HG03066 (cell line): ENCODE results near the gene TRAPPC14.
"Not testable (repeated sequence)": the region's sequence is repeated elsewhere in the genome, so short reads cannot be mapped to it uniquely, and the experiment has no call there.

Source experiments
- ATAC-seq: cut with Tn5 transposase; IDR thresholded peaks from one replicate; pipeline ENCODE4 v1.9.1; 2021; ENCODE audit warnings: low read depth; ENCODE audit not compliant: unreplicated experiment

Gene TRAPPC14, protein sequence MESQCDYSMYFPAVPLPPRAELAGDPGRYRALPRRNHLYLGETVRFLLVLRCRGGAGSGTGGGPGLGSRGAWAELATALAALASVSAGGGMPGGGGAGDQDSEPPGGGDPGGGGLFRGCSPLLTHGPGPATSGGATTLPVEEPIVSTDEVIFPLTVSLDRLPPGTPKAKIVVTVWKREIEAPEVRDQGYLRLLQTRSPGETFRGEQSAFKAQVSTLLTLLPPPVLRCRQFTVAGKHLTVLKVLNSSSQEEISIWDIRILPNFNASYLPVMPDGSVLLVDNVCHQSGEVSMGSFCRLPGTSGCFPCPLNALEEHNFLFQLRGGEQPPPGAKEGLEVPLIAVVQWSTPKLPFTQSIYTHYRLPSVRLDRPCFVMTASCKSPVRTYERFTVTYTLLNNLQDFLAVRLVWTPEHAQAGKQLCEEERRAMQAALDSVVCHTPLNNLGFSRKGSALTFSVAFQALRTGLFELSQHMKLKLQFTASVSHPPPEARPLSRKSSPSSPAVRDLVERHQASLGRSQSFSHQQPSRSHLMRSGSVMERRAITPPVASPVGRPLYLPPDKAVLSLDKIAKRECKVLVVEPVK

DNA sequence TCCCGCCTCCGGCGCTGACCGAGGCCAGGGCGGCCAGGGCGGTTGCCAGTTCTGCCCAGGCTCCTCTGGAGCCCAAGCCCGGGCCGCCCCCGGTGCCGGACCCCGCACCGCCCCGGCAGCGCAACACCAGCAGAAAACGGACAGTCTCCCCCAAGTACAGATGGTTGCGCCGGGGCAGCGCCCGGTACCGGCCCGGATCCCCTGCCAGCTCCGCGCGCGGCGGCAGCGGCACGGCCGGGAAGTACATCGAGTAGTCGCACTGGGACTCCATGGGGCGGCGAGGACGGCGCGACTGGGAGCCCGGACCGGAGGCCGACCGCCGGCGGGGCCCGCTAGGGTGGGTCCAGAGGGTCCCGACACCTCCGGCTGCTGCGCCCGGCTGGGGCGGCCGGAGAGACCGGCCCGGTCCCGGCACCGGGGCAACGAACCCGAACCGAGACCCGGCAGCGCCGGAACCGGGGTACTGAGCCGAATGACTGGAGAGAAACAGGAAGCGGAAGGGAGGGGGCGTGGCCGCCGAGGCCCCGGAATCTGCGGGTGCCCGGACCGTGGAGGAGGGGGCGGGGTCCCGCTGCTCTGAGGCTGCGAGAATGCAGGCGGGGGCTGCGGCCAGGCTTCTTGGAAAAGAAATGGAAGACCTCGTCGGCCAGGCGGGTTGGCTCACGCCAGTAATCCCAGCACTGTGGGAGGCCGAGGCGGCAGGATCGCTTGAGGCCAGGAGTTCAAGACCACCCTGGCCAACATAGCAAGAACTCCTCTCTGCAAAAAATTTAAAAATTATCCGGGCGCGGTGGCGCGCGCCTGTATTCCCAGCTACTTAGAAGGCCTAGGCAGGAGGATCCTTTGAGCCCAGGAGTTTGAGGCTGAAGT is at the start of gene TRAPPC14:
Gene TRAPPC14 (minus strand): TSS at position 495 of the 870 bp plus-strand sequence. CDS start 224 bp downstream, at position 271.
- peak; percentile 89 for ATAC-seq

DNA sequence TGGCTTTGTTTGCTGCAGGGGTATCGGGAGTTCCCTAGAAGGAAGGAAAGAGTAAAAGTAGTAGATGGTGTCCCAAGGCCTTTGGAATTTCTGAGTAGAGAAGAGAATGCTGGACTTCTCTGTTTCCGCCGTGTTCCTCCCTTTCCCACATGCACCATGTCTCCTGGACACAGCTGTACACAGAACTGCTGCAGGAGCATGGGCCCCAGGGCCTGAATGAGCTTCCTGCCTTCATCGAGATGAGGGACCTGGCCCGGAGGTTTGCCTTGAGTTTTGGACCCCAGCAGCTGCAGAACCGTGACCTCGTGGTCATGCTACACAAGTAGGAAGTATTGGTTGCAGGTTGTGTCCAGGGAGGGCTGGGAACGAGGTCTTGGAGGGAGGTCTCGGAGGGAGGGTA is 45.9 kb upstream of the TRAPPC14 start:
- no peak for ATAC-seq

DNA sequence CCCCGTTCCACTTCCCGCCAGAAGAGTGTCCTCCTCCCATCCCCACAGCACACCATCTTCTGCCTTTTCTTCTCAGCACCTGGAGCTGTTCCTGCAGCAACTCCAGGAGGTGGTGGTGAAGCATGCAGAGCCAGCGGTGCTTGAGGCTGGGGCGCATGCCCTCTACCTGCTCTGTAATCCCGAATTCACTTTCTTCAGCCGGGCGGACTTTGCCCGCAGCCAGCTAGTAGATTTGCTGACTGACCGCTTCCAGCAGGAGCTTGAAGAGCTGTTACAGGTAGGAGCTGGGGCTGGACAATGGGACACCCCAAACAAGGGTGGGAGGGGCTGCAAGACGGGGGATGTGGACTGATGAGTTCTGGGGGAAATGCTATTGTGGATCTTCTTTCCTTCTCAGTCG is 42.2 kb upstream of the TRAPPC14 start:
- ATAC-seq: no peak

DNA sequence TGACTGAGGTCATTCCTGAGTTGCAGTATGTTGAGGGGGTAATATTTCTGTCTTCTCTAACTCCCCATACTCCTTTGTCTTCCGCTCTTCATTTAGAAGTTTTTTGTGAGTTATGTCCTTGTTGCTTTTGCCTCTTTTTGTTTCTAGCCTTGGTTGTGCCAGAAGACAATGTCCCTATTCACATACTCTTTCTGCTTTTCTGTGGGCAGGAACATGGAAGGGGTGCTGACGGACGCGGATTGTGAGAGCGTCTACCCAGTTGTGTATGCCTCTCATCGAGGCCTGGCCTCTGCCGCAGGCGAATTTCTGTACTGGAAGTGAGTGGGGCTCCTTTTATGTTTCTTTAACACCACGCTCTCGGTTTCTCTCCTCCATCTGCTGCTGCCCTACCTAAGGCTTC is 39.7 kb upstream of the TRAPPC14 start:
- ATAC-seq: no peak

DNA sequence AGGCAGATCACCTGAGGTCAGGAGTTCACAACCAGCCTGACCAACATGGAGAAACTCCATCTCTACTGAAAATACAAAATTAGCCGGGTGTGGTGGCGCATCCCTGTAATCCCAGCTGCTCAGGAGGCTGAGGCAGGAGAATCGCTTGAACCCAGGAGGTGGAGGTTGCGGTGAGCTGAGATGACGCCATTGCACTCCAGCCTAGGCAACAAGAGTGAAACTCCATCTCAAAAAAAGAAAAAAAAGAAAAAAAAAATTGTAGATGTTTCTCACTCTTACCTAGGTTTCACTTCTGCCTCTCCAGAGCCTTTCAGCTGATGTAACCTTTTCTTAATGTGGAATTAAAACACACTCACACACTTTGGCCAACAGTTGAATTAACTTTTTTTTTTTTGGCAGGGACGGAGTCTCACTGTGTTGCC is 37.4 kb upstream of the TRAPPC14 start:
- ATAC-seq: not testable (repeated sequence)

DNA sequence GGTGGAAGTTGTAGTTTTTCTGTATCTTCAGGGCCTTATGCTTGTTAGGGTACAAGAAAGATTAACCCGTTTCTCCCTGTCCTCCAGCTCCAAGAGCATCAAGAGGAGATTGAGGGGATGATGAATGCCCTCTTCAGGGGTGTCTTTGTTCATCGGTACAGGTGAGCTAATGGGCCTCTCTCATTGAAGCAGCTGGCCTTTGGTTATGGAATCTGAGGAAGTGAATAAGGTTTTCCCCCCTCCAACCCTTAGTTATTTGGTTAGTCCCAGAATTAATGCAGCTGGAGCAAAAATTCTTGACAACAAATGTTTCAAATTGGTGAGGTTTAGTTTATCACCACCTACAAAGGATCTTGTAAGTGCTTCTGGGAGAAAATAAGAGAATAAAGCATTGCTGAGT is 36.7 kb upstream of the TRAPPC14 start:
- ATAC-seq: no peak

DNA sequence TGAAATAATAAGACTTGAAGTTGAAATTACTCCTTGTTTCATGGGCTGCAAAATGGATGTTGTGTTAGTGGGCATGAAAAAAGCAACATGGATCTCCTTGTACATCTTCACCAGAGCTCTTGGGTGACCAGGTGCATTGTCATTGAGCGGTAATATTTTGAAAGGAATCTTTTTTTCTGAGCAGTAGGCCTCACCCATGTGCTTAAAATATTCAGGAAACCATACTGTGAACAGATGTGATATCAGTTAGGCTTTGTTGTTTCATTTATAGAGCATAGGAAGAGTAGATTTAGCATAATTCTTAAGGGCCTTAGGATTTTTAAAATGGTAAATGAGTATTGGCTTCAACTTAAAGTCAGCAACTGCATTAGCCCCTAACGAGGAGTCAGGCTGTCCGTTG is 34.4 kb upstream of the TRAPPC14 start:
- no peak for ATAC-seq

DNA sequence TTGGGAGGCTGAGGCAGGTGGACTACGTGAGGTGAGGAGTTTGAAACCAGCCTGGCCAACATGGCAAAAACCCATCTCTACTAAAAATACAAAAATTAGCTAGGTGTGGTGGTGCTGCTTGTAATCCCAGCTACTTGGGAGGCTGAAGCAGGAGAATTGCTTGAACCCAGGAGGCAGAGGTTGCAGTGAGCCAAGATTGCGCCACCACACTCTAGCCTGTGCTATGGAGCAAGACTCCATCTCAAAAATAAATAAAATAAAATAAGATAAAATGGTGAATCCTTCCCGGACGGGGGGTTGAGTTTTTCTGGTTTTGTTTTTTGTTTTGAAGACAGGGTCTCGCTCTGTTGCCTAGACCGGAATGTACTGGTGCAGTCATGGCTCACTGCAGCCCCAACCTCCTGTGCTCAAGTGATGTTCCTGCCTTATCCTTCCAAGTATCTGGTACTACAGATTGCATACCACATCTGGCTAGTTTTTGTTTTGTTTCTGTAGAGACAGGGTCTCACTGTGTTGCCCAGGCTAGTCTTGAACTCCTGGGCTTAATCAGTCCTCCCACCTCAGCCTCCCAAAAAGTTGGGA is 33.8 kb upstream of the TRAPPC14 start:
- not testable (repeated sequence) for ATAC-seq

DNA sequence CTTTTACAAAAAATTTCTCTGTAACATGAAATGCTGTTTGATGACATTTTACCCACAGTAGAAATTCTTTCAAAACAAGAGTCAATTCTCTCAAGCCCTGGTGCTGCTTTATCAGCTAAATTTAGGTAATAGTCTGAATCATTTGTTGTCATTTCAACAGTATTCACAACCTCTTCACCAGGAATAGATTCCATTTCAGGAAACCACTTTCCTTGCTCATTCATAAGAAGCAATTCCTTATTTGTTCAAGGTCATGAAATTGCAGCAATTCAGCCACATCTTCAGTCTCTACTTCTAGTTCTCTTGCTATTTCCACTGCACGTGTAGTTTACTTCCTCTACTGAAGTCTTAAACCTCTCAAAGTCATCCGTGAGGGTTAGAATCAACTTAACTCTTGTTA is 33.3 kb upstream of the TRAPPC14 start:
- ATAC-seq: no peak

DNA sequence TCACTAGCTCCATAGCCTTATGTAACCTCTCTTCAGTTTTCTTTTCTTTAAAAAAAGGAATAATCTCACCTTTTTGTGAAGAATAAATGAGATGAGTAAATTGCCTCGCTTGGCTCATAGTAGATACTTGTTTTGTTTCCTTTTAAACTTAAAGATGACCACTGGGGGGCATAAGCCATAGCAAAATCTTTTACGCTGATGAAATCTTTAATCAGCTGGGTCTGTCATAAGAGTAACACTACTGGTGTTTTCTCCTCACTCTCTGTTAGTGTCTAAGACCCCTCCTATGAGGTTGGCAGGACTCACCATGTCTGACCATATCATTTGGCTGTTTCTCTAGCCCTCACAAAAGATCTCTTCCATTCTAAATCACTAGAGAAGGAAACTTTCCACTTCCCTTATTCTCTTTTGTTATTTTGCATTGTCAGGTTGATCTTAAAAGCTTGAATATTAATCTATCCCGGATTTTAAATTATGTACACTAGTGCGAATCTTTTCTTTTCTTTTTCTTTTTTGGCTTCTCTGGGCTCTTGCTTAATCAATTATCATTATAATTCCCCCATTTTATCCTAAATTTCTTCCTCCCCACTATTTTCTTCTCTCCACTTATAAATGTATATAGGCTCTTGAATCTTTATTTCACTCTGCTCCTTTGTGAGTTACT is 31.7 kb upstream of the TRAPPC14 start:
- ATAC-seq: no peak

DNA sequence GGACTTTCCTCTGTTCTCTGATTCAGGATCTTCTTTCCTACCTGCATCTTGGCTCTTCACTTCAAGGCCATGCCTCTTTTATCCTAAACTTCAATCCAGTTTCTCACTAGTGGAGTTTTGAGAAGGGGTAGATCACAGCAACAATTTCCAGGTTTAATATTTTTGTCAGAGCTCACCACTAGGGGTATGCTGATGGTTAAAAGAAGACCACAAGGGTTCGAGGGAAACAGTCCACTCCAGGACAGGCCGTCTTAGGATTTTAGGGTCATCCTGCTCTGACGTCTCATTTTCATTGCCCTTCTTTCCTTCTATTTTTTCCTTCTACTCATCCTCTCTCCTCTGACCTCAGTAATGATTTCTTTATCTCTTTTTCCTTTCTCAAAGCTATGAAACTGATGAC is 30.5 kb upstream of the TRAPPC14 start:
- ATAC-seq: no peak

DNA sequence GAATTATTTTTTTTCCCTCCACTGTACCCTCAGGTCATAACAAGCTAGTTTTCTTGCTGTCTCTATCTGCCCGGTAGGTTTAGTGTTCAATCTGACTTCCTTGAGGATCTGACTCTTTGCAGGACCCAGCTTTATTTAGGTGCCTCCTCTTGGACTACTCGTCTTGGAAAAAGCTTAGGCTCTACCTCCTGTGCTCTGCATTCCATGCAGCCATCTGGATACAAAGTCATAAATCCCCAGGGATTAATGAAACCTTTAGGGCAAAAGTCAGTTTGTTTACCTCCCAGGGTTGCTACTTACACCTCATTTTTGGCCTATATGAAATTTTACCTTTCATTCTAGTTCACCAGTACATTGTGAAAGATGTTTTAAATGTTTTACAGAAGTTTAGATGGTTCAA is 27.2 kb upstream of the TRAPPC14 start:
- ATAC-seq: no peak

DNA sequence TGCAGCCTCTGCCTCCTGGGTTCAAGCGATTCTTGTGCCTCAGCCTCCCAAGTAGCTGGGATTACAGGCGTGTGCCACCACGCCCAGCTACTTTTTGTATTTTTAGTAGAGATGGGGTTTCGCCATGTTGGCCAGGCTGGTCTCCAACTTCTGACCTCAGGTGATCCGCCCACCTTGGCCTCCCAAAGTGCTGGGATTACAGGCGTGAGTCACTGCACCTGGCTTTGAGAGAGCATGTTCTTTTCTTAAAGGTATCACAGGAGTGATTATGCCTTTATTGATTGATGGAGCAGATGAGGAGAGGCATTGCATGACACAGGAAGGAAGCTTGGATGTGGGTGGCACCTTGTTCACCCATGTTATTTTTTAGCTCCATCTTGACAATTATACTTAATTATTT is 24.6 kb upstream of the TRAPPC14 start:
- ATAC-seq: not testable (repeated sequence)

DNA sequence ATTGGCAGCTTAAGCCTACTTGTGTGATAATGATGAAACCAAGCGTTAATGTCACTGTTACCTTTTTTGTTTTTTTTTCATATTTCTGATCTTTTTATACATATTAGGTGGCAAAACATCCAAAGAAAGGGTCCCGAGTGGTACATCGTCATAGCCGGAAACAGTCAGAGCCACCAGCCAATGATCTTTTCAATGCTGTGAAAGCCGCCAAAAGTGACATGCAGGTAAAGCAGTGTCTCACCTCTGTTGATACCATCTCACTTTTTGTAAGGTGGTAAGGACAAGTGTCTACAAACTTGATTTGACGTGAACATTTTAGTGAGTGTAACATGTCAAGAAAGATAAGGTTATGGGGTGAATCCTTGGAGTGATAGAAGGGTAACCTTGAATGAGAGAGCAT is 24.1 kb upstream of the TRAPPC14 start:
- ATAC-seq: not testable (repeated sequence)

DNA sequence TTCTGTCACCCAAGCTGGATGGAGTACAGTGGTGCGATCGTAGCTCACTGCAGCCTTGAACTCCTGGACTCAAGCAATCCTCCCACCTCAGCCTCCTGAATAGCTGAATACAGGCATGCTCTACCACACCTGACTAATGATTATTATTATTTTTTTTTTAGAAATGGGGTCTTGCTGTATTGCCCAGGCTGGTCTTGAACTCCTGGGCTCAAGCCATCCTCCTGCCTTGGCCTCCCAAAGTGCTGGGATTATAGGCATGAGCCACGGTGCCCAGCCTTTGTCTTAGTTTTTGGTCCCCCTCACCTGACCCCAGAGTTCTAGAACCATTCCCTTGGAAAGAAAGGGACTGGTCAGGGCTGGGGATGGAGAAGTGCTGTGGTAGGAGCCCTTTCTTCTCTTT is 21.6 kb upstream of the TRAPPC14 start:
- not testable (repeated sequence) for ATAC-seq

DNA sequence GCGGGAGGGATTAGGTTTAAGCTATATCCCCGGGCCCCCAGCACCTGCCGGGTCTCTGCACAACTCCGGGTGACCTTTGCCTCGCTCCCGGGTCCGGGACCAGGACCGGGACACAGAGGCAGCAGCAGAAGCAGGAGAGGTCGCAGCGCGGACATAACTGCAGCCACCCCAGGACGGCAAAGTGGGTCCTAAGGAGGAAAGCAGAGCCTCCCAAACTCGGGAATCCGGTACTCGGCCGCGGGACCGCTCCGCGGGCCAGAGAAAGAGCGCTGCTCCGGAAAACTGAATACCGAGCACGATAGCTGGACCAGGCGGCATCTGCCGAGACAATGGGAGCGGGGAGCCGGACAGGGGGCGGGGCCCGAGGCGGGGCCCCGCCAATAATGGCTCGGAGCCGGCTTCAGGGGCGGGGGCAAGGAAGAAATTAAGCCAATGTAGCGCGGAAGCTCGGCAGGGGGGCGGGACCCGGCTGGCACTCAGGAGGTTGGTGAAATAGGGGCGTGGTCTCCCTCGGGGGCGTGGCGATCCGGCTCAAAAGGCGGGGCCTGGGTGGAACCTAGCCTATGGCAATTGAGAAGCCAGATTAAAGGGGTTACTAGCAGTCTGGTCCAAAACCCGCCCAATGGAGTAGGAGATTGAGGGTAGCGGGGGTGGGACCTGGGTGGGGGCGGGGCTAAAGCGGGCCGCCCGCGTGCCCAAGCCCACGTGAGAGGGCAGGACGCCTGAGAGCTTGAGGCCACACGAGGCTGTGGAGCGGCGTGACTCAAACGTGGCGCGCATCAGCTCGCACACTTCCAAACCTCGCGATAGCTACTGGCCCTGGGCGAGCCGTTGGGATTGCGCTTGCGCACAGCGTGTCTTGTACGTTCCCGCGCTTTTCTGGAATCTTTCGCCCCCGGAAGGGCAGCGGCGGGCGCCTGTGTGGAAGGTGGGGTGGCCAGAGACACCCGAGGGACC is 18.8 kb upstream of the TRAPPC14 start, which contains the start of the genes GPC2 and STAG3:
Gene GPC2 (minus strand): TSS at position 337 of the 957 bp plus-strand sequence. CDS start 182 bp downstream, at position 155.
Gene STAG3 (plus strand): TSS at position 874 of the 957 bp plus-strand sequence. CDS start 2,639 bp downstream, outside the sequence.
- peak; percentile 81 for ATAC-seq

DNA sequence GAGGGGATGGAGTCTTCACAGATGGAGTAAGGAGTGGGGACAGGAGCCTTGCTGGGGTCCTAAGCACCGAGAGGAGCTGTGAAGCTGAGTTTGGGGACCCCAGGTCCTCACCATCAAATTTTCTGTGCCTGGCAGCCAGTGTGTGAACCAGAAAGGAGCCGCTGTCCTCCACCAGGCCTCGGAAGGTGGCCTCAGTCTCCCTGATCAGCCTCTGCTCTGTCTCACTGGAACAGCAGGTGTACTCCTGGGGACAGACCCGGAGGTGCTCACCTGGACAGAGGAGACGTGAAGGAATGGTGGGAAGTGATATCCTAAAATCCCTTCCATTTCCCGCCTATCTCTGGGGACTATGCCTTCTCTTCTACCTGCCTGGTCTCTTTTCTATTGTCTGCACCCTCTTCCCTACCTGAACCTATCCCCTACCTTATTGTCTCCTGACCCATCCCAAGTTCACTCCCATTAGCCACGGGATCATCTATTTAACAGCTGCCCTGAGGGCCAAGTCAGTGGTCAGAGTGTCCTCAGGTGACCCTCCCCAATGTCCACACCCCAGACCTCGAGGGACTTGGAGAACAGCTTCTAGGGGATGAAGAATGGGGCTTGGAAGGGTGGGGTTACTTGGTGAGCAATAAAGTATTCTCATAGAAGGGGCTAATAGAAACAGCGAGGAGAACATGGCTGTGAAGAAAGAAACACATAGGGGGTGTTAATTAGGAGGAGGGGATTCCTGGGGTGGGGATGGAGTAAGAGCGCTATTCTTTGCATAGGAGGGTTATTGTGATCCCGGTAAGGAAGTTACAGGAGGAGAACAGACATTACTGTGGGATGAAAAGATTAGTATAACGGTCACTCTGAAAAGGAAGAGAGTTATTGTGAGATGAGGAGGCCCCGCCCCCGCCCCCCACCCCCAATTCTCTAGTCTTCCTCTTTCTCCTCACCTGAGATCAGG is 17.8 kb upstream of the TRAPPC14 start:
- no peak for ATAC-seq
